NCI-H524 treated with DMSO at 0.1 percent for 48 hours (cell line): Measurements from ENCODE around the gene C1orf226.
"Not testable (repeated sequence)": the region's sequence is repeated elsewhere in the genome, so short reads cannot be mapped to it uniquely, and the experiment has no call there.

Experiments used
- DNase-seq: peaks from one replicate; lab custom pipeline; 2025; lab: John Stamatoyannopoulos, UW

The C1orf226 gene, protein sequence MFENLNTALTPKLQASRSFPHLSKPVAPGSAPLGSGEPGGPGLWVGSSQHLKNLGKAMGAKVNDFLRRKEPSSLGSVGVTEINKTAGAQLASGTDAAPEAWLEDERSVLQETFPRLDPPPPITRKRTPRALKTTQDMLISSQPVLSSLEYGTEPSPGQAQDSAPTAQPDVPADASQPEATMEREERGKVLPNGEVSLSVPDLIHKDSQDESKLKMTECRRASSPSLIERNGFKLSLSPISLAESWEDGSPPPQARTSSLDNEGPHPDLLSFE

GRCh38 chr1:162381383-162381782, at the start of gene C1orf226:
C1orf226 (plus strand) TSS chr1:162381728; CDS start chr1:162381902, 174 bp downstream.
- DNase-seq = no peak

GRCh38 chr1:162333991-162334390, 47.5 kb upstream of the C1orf226 start:
- DNase-seq = no peak

- DNase-seq = no peak
These were observed 46.4 kb upstream of the C1orf226 start for GRCh38 chr1:162335126-162335525.

DNA sequence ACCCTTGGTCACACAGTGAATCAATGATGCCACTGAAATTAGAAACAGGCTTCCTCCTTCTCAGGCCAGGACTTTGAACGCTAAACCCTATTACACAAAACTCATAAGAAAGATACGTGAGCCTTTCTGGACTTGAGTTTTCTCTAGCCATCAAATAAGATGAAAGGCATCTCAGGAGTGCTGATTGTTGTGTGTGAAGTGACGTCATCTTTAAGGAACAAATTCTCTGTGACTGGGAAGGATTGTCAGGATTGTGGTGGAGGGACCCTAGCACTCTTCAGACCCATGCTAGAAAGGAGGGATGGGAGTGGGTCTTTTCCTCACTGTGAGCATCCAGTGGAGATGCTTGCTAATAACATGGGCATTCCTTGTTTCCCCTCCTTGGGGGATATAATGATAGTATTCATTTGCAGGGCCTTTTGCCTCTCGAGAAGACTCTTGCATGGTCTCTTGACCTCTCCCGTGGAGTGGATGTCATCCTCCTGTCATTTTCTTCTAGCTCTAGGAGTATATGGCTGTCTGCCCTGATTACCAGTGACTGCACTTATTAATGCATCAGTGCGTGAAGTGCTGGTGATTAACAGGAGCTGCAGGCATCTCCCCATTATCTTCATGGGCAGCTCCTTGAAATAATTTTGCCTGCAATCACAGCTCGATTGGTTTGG, 44.8 kb upstream of the C1orf226 start:
- DNase-seq = no peak

DNA sequence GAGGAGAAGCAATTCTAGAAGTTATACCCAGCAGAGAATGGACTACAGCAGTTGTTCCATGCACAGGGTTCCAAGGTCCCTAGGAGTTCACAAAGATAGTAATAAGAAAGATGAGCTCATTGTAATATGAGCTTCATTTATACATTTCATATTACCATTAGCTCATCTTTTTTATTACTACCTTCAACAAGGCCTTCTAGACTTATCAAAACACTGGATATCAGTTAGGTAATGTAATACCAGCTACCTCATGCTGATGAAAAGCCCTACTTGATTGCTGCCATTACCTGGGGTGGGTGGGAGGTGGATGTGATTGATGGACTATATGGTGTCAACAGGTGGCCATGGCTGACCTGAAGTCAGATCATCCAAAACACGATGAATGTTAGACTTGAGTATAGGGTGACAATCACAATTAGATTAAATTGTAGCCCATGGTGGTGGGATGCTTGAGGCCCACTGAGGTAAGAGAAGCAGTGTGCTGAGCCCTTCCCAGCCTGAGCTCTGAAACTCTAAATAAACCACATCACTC, 39.0 kb upstream of the C1orf226 start:
- DNase-seq = no peak

DNA sequence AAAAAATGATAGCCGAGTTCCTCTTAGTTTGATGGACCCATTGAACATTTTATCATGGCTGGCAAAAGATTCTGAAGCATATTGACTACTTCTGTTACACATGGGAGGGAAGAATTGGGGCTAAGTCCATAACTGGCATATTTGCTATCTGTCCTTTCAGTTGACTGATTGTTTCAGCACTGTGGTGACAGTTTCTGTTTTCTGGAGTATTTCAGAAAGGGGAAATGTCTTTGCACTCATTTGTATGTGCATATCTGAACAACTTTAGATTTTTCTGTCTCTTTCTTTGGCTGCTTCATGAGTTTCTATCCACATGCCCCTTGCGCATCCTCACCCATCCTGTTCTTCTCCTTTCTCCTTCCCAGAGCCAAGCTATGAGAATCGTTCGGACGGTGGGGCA, 38.1 kb upstream of the C1orf226 start:
- no peak for DNase-seq

DNA sequence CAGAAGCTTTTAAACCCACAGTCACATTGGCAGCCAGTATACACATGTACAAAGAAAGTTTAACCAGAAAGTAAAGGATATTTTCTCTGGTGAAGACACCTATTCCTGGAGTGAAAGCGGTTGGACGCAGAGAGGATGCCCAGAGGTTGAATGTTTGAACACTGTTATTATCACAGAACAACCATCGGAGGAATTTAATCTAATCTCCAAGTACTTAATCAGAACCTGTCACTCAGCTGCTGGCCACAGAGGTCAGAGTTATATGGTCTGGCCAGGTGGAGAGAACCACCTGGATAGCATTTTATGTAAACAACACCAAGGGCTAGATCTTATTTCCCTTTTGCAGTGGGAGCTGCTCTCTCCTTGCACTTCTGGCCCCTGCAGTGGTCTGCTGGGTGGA, 34.2 kb upstream of the C1orf226 start:
- DNase-seq = no peak

GRCh38 chr1:162349635-162350330, 31.7 kb upstream of the C1orf226 start:
- DNase-seq = no peak

GRCh38 chr1:162351246-162351842, 30.2 kb upstream of the C1orf226 start:
- no peak for DNase-seq

- DNase-seq = not testable (repeated sequence)
These were observed 29.7 kb upstream of the C1orf226 start for GRCh38 chr1:162351874-162352273.

GRCh38 chr1:162353078-162353477, 28.4 kb upstream of the C1orf226 start:
- DNase-seq = no peak

DNA sequence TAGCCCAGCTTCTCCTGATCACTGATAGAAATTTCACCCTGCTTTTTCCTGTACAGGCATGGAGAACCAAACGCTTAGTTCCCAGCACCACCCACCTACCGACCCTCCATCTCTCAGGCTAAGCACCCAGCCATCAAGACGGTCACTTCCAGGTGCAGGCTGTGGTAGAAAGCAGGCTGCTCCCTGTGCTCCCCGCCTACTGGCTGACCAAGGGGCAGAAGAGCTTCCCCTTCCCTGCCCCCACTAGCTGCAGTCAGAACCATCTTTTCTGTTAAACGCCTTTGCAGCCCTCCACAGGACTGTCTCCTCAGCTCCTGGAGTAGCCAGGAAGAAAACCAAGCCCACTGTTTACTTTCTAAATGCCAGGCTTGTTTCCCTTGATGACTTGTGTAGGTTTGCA, 27.8 kb upstream of the C1orf226 start:
- no peak for DNase-seq

DNA sequence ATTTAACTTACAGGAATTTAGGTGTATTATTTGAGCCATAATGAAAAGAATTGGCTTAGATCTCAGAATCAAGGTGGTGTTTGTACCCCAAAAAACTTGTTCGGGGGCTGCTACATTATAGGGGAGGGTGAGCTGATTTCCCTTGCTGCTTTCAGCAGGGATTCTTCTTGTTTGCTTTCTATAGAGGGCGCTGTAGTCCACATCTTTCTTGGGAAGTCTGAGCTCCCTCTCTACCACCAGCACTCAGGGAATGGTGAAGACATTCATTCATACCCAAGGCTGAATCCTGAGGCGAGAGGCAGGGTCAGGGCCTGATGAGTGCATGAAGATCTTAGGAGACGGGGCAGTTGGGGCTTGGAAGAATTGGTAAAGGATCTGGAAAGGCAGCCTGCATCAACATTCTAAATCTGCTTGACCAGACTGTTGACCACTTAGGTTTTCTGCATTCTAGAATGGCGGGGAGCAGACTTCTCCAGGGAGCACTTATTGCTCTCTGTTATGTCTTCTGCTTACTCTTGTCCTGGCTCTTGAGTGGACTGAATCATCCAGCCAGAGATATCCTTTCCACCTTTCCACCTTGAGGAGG, 23.8 kb upstream of the C1orf226 start:
- no peak for DNase-seq

DNA sequence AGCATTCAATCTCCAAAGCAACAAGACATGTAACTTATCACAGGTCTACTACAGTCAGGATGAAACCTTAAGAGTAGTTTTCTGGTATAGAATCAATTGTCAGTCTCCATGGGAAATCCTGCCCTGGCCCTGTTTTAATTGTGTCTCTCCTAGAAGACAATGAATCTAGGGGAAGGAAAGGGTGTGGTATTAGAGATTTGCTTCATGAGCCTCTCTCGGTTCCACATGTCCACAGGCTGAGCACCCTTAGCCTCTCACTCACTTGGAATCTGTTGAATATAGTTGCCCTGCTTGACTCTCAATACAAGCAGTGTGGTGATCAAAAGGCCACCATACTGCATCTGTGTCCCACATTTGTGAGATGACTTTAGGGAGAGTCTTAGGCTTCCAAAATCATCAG, 22.6 kb upstream of the C1orf226 start:
- DNase-seq = no peak

GRCh38 chr1:162359523-162360236, 21.8 kb upstream of the C1orf226 start:
- no peak for DNase-seq

DNA sequence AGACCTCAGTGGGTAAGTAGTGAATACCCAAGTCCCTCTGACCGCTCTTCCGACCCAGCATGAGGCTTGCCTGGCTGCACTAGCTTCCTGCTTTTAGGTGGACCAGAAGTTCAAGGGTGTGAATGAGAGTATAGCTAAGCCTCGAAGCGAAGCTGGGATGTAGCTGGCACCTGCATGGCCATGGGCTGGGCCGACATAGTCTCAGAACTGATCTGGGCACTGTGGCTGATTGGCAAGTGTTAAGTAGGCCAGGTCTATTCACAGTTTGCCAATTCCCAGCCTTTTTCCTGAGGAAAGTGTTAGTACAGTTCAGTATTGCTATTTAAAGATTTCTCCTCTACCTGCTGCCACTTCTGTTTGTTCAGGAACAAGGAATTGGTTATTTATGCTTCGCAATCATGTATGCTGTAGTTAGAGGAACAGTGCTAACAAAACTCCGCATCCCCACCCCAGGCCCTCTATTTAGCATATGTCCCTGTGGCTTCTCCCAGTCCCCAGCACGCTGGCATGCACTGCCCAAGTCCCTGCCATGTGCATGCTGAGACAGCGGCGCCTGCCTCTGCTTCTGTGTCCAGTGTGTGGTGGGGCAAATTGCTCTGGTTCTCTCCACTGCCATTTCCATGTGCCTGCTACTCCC, 21.2 kb upstream of the C1orf226 start:
- DNase-seq = no peak

DNA sequence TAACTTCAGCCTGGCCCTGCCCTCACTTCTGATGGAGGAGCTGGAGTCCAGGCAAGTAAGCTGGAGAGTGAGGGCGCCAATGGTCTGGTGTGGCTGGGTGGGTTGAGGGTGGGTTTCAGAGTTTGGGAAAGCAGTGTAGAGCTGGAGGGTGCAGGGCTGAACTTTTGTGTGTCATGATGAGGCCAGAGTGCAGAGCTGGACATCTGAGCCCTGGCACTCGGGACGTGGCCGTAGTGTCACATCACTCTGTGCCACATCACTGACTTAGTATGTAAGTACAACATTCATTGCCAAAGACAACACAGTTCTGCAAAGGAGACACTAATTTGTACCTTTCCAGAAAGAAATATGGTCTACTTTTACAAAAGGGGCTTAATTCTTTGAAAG, 20.7 kb upstream of the C1orf226 start:
- DNase-seq = no peak

- DNase-seq = no peak
These were observed 20.2 kb upstream of the C1orf226 start for GRCh38 chr1:162361349-162361748.

DNA sequence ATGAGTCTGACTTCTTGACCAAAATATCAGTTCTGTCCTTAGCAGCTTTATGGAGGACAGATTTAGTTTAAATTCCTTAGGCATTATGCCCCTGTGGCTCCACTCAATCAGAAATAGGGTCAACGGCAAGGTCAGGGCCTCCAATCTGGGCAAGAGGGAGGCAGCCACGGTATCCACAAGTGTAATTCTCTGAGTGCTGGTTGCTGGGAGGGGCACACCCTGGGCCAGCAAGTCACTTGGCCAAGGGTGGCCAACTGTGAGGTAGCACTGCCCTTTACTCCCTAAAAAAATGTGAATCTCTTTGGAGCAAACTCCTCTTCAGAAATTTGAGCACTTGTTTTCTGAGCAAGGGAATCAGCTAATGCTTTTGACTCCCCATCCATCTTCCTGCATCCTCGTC, 17.7 kb upstream of the C1orf226 start:
- no peak for DNase-seq

GRCh38 chr1:162364498-162364897, 17.0 kb upstream of the C1orf226 start:
- DNase-seq = no peak
